ENCODE results near the gene CAMK2B.

Gene CAMK2B

GRCh38 chr7:44177570-44178131, 147.7 kb downstream of the CAMK2B start:
- TF ChIP-seq TAF1 (IDR thresholded peaks at IDR 0.05; ENCODE audit: borderline replicate concordance, insufficient read depth, low read length) = no peak
- no peak for TF ChIP-seq POLR2AphosphoS5 (IDR thresholded peaks at IDR 0.05; ENCODE audit: low read depth, low read length)

- TF ChIP-seq FOXP2 (optimal IDR thresholded peaks at IDR 0.05; ENCODE audit: borderline replicate concordance, extremely low read depth, extremely low read length, insufficient read depth) (no peak), SIN3A (IDR thresholded peaks at IDR 0.05; ENCODE audit: borderline replicate concordance, insufficient read depth, low read length) (no peak), REST (IDR thresholded peaks at IDR 0.05; ENCODE audit: insufficient read depth in 1 of 2, low read depth in 2 of 2, low read length in 2 of 2) (no peak), POLR2AphosphoS5 (IDR thresholded peaks at IDR 0.05; ENCODE audit: low read depth, low read length) (no peak), TAF1 (IDR thresholded peaks at IDR 0.05; ENCODE audit: borderline replicate concordance, insufficient read depth, low read length) (no peak)
Observed at GRCh38 chr7:44176486-44176885, 148.9 kb downstream of the CAMK2B start.

- TF ChIP-seq TAF1 (IDR thresholded peaks at IDR 0.05; ENCODE audit: borderline replicate concordance, insufficient read depth, low read length) (no peak), POLR2AphosphoS5 (IDR thresholded peaks at IDR 0.05; ENCODE audit: low read depth, low read length) (no peak), FOXP2 (optimal IDR thresholded peaks at IDR 0.05; ENCODE audit: borderline replicate concordance, extremely low read depth, extremely low read length, insufficient read depth) (no peak)
Observed at GRCh38 chr7:44175730-44176129, 149.7 kb downstream of the CAMK2B start.

- TF ChIP-seq SIN3A (IDR thresholded peaks at IDR 0.05; ENCODE audit: borderline replicate concordance, insufficient read depth, low read length) (no peak), REST (IDR thresholded peaks at IDR 0.05; ENCODE audit: insufficient read depth in 1 of 2, low read depth in 2 of 2, low read length in 2 of 2) (no peak), POLR2AphosphoS5 (IDR thresholded peaks at IDR 0.05; ENCODE audit: low read depth, low read length) (no peak), FOXP2 (optimal IDR thresholded peaks at IDR 0.05; ENCODE audit: borderline replicate concordance, extremely low read depth, extremely low read length, insufficient read depth) (no peak), TAF1 (IDR thresholded peaks at IDR 0.05; ENCODE audit: borderline replicate concordance, insufficient read depth, low read length) (no peak)
Observed at GRCh38 chr7:44173911-44174693, 151.3 kb downstream of the CAMK2B start.

- TF ChIP-seq FOXP2 (optimal IDR thresholded peaks at IDR 0.05; ENCODE audit: borderline replicate concordance, extremely low read depth, extremely low read length, insufficient read depth) = no peak
Observed at GRCh38 chr7:44172803-44173424, 152.5 kb downstream of the CAMK2B start.

GRCh38 chr7:44172352-44172751, 153.0 kb downstream of the CAMK2B start:
- TF ChIP-seq REST (IDR thresholded peaks at IDR 0.05; ENCODE audit: insufficient read depth in 1 of 2, low read depth in 2 of 2, low read length in 2 of 2) = no peak
- TF ChIP-seq TAF1 (IDR thresholded peaks at IDR 0.05; ENCODE audit: borderline replicate concordance, insufficient read depth, low read length) = no peak

Measured in PFSK-1 (cell line).